GM18907 (cell line): ENCODE results near the gene SERTAD1.

ENCODE experiments used
- ATAC-seq: cut with Tn5 transposase; IDR thresholded peaks from one replicate; pipeline ENCODE4 v1.9.1; 2021; ENCODE audit warnings: mild to moderate bottlenecking, moderate library complexity; ENCODE audit not compliant: unreplicated experiment

Gene SERTAD1

DNA sequence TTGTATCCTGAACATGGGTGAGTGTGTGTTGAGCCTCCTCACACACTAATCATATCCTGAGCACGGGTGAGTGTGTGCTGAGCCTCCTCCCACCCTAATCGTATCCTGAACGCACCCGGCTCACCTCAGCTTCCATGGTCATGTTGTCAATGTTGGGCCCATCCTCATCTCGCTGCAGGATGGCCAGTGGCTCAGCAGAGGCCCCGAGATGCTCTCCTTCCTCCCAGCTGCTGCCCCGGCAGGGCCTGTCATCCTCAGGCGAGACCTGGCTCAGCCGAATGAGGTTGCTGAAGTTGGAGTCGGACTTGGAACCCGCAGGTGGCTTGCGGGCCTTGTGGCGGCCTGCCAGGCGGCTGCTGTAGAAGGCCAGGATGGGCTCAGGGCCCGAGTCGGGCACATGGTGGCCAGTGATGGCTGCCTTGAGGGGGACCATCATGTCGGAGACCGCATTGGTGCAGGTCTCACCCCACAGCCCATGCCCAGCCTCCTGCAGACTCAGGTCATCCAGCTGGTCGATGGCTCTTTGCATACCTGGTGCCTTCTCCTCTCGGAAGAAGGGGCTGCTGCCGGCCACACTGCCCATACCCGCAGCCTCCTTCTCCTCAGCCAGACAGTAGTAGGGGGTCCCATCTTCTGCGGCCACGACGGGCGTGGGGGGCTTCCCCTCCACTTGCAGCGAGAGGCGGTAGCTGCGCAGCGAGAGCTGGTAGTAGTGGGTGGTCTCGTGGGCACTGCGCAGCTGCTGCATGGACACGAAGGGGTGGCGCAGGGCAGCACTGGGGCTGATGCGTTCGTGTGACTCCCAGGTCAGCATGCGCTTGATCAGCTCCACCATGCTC is 45.4 kb downstream of the SERTAD1 start:
- no peak for ATAC-seq

DNA sequence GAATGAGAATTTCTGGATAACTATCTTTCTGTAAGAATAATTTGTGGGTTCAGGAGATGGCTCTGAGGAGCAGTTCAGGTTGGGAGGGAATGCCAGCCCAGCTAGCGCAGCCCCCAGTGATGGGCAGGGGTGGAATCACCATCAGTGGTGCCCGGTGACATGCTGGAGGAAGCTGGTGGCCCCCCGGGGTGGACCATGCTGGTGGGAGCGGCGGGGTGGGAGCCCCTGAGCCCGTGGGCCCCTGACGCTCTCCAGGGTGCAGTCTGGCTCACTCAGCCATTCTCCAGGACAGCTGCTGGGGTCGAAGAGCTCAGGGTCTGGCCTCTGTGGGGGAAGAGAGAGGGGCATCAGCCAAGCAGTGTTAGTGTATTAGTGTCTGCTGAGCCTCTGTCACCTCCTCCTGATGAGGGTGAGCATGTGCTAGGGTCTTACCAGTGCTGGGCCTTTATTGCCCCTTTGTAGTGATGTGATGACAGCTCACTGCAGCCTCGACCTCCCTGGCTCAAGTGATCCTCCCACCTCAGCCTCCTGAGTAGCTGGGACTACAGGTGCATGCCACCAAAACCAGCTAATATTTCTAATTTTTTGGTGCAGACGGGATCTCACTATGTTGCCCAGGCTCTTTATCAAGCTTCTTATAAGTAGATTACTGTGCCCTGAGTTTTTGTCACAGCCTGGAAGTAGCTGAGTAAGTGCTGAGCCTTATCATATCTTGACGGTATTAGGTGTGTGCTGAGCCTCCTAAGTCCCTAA is 46.2 kb downstream of the SERTAD1 start:
- no peak for ATAC-seq

DNA sequence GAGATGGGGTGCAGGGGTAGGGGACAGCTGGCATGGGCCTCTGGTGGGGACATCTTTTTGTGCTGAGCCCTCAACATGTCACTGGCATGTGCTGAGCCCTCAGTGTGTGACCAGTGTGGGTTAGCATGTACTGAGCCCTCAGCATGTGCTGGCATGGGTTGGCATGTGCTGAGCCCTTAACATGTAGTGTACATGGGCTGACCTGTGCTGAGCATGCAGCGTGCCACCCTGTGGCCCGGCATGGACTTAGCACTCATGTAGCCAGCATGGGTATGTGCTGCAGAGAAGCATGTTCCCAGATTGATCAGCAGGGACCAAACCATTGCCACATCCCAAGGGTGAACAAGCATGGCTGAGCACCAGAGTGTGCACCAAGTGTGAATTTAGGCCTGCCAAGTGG is 47.3 kb downstream of the SERTAD1 start:
- ATAC-seq: no peak

DNA sequence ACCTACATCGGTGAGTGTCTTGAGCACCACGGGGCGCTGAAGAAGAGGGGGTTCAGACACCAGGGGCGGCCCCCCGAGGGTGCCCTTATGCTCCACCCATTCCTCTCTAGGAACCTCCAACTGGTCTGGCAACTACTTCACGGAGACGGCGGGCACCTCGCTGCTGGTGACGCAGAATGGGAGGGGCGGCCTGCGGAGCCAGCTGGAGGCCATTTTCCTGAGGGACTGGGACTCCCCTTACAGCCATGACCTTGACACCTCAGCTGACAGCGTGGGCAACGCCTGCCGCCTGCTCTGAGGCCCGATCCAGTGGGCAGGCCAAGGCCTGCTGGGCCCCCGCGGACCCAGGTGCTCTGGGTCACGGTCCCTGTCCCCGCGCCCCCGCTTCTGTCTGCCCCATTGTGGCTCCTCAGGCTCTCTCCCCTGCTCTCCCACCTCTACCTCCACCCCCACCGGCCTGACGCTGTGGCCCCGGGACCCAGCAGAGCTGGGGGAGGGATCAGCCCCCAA is 47.9 kb downstream of the SERTAD1 start:
- no peak for ATAC-seq

DNA sequence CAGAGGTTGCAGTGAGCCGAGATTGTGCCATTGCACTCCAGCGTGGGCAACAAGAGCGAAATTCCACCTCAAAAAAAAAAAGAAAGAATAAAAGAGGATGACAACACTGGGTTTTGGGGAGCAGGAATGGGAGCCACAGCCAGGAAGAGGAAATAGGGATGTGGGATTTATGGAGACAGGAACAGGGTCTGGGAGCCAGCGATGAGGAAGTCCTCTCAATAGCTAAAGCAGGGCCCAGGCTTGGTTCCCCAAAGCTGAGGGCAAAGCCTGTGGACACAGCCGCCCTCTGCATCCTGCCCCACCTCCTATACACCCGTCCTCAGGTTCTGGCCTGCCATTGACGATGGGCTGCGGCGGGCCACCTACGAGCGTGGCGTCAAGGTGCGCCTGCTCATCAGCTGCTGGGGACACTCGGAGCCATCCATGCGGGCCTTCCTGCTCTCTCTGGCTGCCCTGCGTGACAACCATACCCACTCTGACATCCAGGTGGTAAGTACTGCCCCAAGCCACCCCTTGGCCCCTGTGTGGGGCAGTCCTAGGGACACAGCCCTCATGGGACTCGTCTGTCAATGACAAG is 49.4 kb downstream of the SERTAD1 start:
- no peak for ATAC-seq

DNA sequence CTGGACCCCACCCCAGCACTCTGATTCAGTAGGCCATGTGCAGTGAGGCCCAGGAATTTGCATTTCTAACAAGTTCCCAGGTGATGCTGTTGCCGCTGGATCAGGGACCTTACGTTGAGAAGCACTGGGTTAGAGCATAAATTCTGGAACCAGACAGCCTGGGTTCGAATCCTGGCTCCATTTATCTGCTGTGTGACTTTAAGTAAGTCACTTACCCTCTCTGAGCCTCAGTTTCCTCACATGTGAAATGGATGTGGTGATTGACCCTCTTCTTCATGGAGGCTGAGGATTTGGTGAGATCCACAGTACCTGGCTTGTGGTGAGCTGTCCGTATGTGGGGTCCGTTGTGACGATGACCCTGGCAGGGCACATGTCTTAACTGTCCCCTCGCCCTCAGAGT is 51.7 kb downstream of the SERTAD1 start:
- ATAC-seq: no peak

DNA sequence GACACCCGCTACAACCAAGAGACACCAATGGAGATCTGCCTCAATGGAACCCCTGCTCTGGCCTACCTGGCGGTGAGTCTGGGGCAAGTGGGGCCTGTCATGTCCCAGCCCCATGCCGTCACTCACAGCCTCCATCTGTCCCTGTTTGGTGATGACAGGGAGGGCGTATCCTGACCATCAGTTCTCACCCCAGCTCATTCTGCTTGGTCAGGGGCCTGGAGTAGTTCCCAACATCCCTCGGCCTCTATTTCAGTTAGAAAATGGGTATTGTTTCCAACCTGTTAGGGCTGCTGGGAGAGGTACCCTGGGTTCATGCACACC is 54.0 kb downstream of the SERTAD1 start:
- ATAC-seq: no peak
